ENCODE measurements around the gene SMC3.

GRCh38 chr10:110620398-110620719 lies 52.9 kb downstream of the SMC3 start:
- TF ChIP-seq CTCF (IDR thresholded peaks at IDR 0.05) (no peak), POLR2A (IDR thresholded peaks at IDR 0.05) (no peak)
